ENCODE data around the gene RGMB.

GRCh38 chr5:98787131-98787719, 13.8 kb downstream of the RGMB start:
- TF ChIP-seq EZH2 (IDR thresholded peaks at IDR 0.05; ENCODE audit: low read length, missing control alignments) (no peak), CTCF (conservative IDR thresholded peaks at IDR 0.05 in 1 of 2, IDR thresholded peaks at IDR 0.05 in 1 of 2; ENCODE audit: low read depth in 1 of 2, low read length in 2 of 2) (no peak)

Data from fibroblast of lung (primary cell).